HS-27A (cell line): Measurements from ENCODE around the gene PNMA6A.
"Not testable (repeated sequence)": the region's sequence is repeated elsewhere in the genome, so short reads cannot be mapped to it uniquely, and the experiment has no call there.

Experiments used
- DNase-seq: peaks from one replicate; pipeline ENCODE4 v3.0.0-alpha.2; 2012; ENCODE audit warnings: low read depth, missing footprints

The PNMA6A gene

GRCh38 chrX:153075366-153075765 is 3.1 kb downstream of the PNMA6A start:
- no peak for DNase-seq

- DNase-seq: not testable (repeated sequence)
Observed at GRCh38 chrX:153077437-153078135, 5.3 kb downstream of the PNMA6A start.

- not testable (repeated sequence) for DNase-seq
Observed at GRCh38 chrX:153083238-153083923, 11.1 kb downstream of the PNMA6A start.

GRCh38 chrX:153102418-153102817 is 30.2 kb downstream of the PNMA6A start:
- no peak for DNase-seq

GRCh38 chrX:153104959-153105358 is 32.7 kb downstream of the PNMA6A start:
- not testable (repeated sequence) for DNase-seq

- DNase-seq: not testable (repeated sequence)
Observed at GRCh38 chrX:153106092-153106801, 34.0 kb downstream of the PNMA6A start.

- DNase-seq: not testable (repeated sequence)
Observed at GRCh38 chrX:153110735-153111134, 38.5 kb downstream of the PNMA6A start.

- DNase-seq: not testable (repeated sequence)
Observed at GRCh38 chrX:153113851-153114250, 41.6 kb downstream of the PNMA6A start.

GRCh38 chrX:153117754-153118153 is 45.5 kb downstream of the PNMA6A start:
- DNase-seq: not testable (repeated sequence)

GRCh38 chrX:153120230-153120629 is 48.0 kb downstream of the PNMA6A start:
- not testable (repeated sequence) for DNase-seq

- not testable (repeated sequence) for DNase-seq
Observed at GRCh38 chrX:153123468-153123867, 51.2 kb downstream of the PNMA6A start.
